Calu3 (cell line): ENCODE results near the gene ACAA1. TPM values are rescaled to one million over a fixed set of nuclear protein-coding genes. Genes with fewer than 3 reads are reported as not detected.
"Not testable (repeated sequence)": the region's sequence is repeated elsewhere in the genome, so short reads cannot be mapped to it uniquely, and the experiment has no call there.

Experiments used
- BruUV-seq: library from RNA; stranded (reverse); fragments of 400-500 nt; replicated peaks from 2 replicates; lab custom pipeline; 2021; lab: Mats Ljungman, UMichigan
- CTCF ChIA-PET: fragments of 300-600 bp; sonication (Branson Sonifier 250); formaldehyde crosslinking; loops from one replicate; lab custom pipeline; 2022; ENCODE audit warnings: antibody characterized with exemption; lab: Charles Lee
- DNase-seq: peaks from one replicate; pipeline ENCODE4 v3.0.0; 2022
- H3K27ac Mint-ChIP-seq: one replicate; pipeline ENCODE4 v1.8.0; 2022; ENCODE audit warnings: mixed read lengths; ENCODE audit not compliant: unreplicated experiment
- H3K27me3 Mint-ChIP-seq: one replicate; pipeline ENCODE4 v1.8.0; 2022; ENCODE audit warnings: mixed read lengths; ENCODE audit not compliant: unreplicated experiment
- H3K36me3 Mint-ChIP-seq: one replicate; pipeline ENCODE4 v1.8.0; 2022; ENCODE audit warnings: mild to moderate bottlenecking, moderate library complexity, mixed read lengths; ENCODE audit not compliant: insufficient read depth, unreplicated experiment
- H3K4me1 Mint-ChIP-seq: one replicate; pipeline ENCODE4 v1.8.0; 2022; ENCODE audit warnings: mild to moderate bottlenecking, low read depth, mixed read lengths; ENCODE audit not compliant: unreplicated experiment
- H3K4me3 Mint-ChIP-seq: one replicate; pipeline ENCODE4 v1.8.0; 2022; ENCODE audit warnings: mild to moderate bottlenecking, low read depth, moderate library complexity, mixed read lengths; ENCODE audit not compliant: unreplicated experiment
- H3K9me3 Mint-ChIP-seq: one replicate; pipeline ENCODE4 v1.8.0; 2022; ENCODE audit warnings: low read depth, mixed read lengths; ENCODE audit not compliant: unreplicated experiment
- CTCF ChIP-seq: fragments of 200-600 bp; IDR thresholded peaks from one replicate; pipeline ENCODE4 v1.8.0; 2022; ENCODE audit warnings: antibody characterized with exemption; ENCODE audit not compliant: unreplicated experiment
- intact Hi-C: fragments of 100-400 bp; cut with micrococcal nuclease; formaldehyde crosslinking; loops from one replicate; pipeline ENCODE4 v1.10.0; 2022; ENCODE audit not compliant: unreplicated experiment
- total RNA-seq: library from RNA; stranded (reverse); gene quantifications from 2 replicates; pipeline ENCODE4 v1.2.3, GENCODE V29; 2022

The ACAA1 gene
- total RNA-seq, 1 experiment from 2014 or later: 64.5 TPM

- Mint-ChIP-seq H3K27ac (peak overlapping the region; percentile 84), H3K9me3 (no peaks in the 10 kb centered on the region), H3K36me3 (peaks cover 57% of the 10 kb centered on the region), H3K4me1 (peaks cover 66% of the 10 kb centered on the region), H3K4me3 (peak overlapping the region; percentile 85), H3K27me3 (no peaks in the 10 kb centered on the region)
- TSS peak; percentile 58 for BruUV-seq
- no peak for TF ChIP-seq CTCF
- no peak for DNase-seq
- CTCF ChIA-PET: interaction anchor here (1.1 to 4.2 kb wide), 4 partner anchors 21 to 211 kb away, joined by 3 to 24 read pairs (median 4); partner anchors contain the start of genes OXSR1 and XYLB
- intact Hi-C loops: no loop called here
These were observed 542 bp downstream of the ACAA1 start for GRCh38 chr3:38136393-38136776.

GRCh38 chr3:38135621-38136277 lies 1.2 kb downstream of the ACAA1 start:
- H3K4me1 Mint-ChIP-seq: peaks cover 59% of the 10 kb centered on the region
- peaks cover 63% of the 10 kb centered on the region for H3K36me3 Mint-ChIP-seq
- intact Hi-C loops, DNase-seq, H3K27me3 Mint-ChIP-seq, BruUV-seq, H3K9me3 Mint-ChIP-seq: not testable (repeated sequence)
- CTCF ChIA-PET: interaction anchor here (4.2 kb wide), 1 partner anchor 29 kb away, joined by 24 read pairs; the partner anchor contains the start of gene OXSR1
- H3K27ac Mint-ChIP-seq: peak overlapping the region; percentile 84
- H3K4me3 Mint-ChIP-seq: peak overlapping the region; percentile 85

- Mint-ChIP-seq H3K4me3 (peak overlapping the region; percentile 85), H3K4me1 (peaks cover 55% of the 10 kb centered on the region), H3K36me3 (peaks cover 69% of the 10 kb centered on the region), H3K27ac (peak overlapping the region; percentile 84)
- BruUV-seq, H3K9me3 Mint-ChIP-seq, DNase-seq, intact Hi-C loops, H3K27me3 Mint-ChIP-seq: not testable (repeated sequence)
- CTCF ChIA-PET: interaction anchor here (1.5 kb wide), 1 partner anchor 160 kb away, joined by 3 read pairs; no protein-coding TSS in a partner anchor
These were observed 2.3 kb downstream of the ACAA1 start for GRCh38 chr3:38134517-38135143.

GRCh38 chr3:38133557-38134405 lies 3.1 kb downstream of the ACAA1 start:
- BruUV-seq: TSS peak; percentile 7
- CTCF ChIA-PET: interaction anchor here (1.0 to 1.5 kb wide), 6 partner anchors 10 to 159 kb away, joined by 3 to 5 read pairs (median 3); partner anchors contain the start of gene OXSR1
- TF ChIP-seq CTCF: no peak
- peak overlapping the region; percentile 56 for H3K4me3 Mint-ChIP-seq
- H3K36me3 Mint-ChIP-seq: peaks cover 68% of the 10 kb centered on the region
- no peaks in the 10 kb centered on the region for H3K9me3 Mint-ChIP-seq
- H3K27me3 Mint-ChIP-seq: no peaks in the 10 kb centered on the region
- peak overlapping the region; percentile 92 for H3K27ac Mint-ChIP-seq
- H3K4me1 Mint-ChIP-seq: peaks cover 55% of the 10 kb centered on the region
- peak; percentile 44 for DNase-seq
- intact Hi-C loops: loop anchor here (1.0 kb wide), 1 partner anchor 32 kb away; the partner anchor contains the start of gene OXSR1

GRCh38 chr3:38133209-38133556 lies 3.7 kb downstream of the ACAA1 start:
- Mint-ChIP-seq H3K27ac (peak overlapping the region; percentile 92), H3K9me3 (no peaks in the 10 kb centered on the region), H3K27me3 (no peaks in the 10 kb centered on the region), H3K4me3 (peak overlapping the region; percentile 56), H3K4me1 (peaks cover 52% of the 10 kb centered on the region), H3K36me3 (peaks cover 63% of the 10 kb centered on the region)
- no peak for DNase-seq
- intact Hi-C loops: loop anchor here (1.0 kb wide), 1 partner anchor 32 kb away; the partner anchor contains the start of gene OXSR1
- no peak for TF ChIP-seq CTCF
- BruUV-seq: no TSS peak
- CTCF ChIA-PET: interaction anchor here (1.0 to 1.5 kb wide), 6 partner anchors 10 to 159 kb away, joined by 3 to 5 read pairs (median 3); partner anchors contain the start of gene OXSR1
